A172 (cell line): Measurements from ENCODE around the gene ZAR1L. TPM values are rescaled to one million over a fixed set of nuclear protein-coding genes. Genes with fewer than 3 reads are reported as not detected.
"Not testable (repeated sequence)": the region's sequence is repeated elsewhere in the genome, so short reads cannot be mapped to it uniquely, and the experiment has no call there.

Source experiments
- DNase-seq: peaks from one replicate; pipeline ENCODE4 v3.0.0-alpha.2; 2015; ENCODE audit warnings: low spot score
- total RNA-seq: library from RNA; depleted of rRNA; stranded (reverse); fragments of >200 nt; shearing (Covaris generic); gene quantifications from 2 replicates; pipeline ENCODE4 v1.2.3, GENCODE V29; 2014; rRNA removed

The ZAR1L gene, protein sequence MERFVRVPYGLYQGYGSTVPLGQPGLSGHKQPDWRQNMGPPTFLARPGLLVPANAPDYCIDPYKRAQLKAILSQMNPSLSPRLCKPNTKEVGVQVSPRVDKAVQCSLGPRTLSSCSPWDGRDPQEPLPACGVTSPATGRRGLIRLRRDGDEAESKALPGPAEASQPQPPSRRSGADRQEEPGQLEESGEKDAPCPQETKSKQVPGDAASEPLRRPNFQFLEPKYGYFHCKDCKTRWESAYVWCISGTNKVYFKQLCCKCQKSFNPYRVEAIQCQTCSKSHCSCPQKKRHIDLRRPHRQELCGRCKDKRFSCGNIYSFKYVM
- not detected in 2 replicates for total RNA-seq

DNA sequence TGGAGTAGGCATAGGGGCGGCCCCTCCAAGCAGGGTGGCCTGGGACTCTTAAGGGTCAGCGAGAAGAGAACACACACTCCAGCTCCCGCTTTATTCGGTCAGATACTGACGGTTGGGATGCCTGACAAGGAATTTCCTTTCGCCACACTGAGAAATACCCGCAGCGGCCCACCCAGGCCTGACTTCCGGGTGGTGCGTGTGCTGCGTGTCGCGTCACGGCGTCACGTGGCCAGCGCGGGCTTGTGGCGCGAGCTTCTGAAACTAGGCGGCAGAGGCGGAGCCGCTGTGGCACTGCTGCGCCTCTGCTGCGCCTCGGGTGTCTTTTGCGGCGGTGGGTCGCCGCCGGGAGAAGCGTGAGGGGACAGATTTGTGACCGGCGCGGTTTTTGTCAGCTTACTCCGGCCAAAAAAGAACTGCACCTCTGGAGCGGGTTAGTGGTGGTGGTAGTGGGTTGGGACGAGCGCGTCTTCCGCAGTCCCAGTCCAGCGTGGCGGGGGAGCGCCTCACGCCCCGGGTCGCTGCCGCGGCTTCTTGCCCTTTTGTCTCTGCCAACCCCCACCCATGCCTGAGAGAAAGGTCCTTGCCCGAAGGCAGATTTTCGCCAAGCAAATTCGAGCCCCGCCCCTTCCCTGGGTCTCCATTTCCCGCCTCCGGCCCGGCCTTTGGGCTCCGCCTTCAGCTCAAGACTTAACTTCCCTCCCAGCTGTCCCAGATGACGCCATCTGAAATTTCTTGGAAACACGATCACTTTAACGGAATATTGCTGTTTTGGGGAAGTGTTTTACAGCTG is at the start of gene ZAR1L, which contains the start of gene BRCA2:
Gene ZAR1L, minus strand, starts transcription at position 126 of the 790 bp plus-strand sequence. CDS start 3,438 bp downstream, outside the sequence.
Gene BRCA2, plus strand, starts transcription at position 271 of the 790 bp plus-strand sequence. CDS start 953 bp downstream, outside the sequence.
- DNase-seq: peak; percentile 73

DNA sequence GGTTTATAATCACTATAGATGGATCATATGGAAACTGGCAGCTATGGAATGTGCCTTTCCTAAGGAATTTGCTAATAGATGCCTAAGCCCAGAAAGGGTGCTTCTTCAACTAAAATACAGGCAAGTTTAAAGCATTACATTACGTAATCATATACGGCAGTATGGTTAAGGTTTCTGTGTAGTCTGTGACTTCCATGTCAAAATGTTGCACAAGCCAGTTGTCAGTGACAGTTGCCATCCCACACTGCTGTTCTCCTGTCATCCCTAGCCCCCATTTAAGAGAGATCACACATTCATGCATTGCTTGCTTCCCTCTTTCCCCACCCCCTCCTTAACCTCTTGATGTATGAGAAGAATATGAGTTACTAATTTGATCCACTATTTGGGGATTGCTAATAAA is 47.4 kb upstream of the ZAR1L start:
- DNase-seq: no peak

DNA sequence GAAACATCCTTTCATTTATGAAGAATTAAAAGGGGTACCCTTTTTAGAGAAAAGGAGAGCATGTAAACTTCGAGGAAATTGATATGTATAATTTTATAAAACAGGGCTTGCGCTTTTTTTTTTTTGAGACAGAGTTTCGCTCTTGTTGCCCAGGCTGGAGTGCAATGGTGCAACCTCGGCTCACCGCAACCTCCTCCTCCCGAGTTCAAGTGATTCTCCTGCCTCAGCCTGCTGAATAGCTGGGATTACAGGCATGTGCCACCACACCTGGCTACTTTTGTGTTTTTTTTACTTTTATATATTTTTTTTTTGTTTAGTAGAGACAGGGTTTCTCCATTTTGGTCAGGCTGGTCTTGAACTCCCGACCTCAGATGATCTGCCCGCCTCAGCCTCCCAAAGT is 40.8 kb upstream of the ZAR1L start:
- DNase-seq: not testable (repeated sequence)

DNA sequence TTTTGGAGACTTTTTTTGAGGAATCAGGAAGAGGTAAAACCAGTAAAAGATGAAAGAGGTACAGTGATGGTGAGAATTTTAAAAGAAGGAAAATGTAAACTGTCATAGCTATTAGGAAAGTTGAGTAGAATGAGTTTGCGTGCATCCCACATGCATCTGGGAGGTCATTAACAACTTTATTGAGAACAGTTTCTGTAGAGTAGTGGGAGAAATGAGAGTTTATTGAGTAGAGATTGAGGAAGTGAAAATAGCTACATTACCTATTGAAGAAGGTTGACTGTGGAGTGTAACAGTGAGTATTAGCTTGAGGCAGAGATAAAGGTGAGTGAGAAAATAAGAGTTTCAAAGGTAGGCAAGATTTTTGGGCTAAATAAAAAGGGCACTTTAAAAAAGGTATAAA is 38.9 kb upstream of the ZAR1L start:
- DNase-seq: no peak

DNA sequence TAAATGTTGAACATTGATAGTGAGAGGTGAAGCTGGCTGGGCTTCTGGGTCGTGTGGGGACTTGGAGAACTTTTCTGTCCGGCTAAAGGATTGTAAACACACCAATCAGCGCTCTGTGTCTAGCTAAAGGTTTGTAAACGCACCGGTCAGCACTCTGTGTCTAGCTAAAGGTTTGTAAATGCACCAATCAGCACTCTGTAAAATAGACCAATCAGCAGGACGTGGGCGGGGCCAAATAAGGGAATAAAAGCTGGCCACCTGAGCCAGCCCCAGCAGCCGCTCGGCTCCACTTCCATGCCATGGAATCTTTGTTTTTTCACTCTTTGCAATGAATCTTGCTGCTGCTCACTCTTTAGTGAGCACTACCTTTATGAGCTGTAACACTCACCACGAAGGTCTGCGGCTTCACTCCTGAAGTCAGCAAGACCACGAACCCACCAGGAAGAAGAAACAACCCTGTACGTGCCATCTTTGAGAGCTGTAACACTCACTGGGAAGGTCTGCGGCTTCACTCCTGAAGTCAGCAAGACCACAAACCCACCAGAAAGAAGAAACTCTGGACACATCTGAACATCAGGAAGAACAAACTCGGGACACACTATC is 35.8 kb upstream of the ZAR1L start:
- not testable (repeated sequence) for DNase-seq

DNA sequence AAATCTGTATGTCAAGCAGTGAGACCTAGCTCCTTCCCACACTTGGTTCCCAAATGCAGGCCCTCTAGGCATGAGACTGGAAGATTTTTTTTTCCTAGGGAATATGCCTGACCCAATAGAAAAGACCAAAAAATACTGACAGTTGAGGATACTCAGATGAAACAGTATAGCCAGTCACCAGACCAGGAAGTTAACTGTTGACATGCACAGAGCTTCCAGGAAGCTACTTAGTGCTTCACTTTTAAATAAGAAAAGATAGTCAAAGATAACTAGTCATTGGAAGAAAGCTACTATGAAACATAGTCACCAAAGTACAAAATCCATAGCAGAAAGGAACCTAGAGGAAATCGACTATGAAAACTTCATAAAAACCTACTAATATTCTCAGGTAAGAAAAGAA is 32.5 kb upstream of the ZAR1L start:
- no peak for DNase-seq

DNA sequence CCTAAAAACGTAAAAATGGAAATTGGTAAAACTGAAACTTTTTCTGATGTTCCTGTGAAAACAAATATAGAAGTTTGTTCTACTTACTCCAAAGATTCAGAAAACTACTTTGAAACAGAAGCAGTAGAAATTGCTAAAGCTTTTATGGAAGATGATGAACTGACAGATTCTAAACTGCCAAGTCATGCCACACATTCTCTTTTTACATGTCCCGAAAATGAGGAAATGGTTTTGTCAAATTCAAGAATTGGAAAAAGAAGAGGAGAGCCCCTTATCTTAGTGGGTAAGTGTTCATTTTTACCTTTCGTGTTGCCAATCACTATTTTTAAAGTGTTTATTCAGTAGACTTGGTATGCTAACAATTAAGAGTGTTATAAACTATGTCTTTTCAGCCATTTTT is 25.8 kb upstream of the ZAR1L start:
- no peak for DNase-seq

DNA sequence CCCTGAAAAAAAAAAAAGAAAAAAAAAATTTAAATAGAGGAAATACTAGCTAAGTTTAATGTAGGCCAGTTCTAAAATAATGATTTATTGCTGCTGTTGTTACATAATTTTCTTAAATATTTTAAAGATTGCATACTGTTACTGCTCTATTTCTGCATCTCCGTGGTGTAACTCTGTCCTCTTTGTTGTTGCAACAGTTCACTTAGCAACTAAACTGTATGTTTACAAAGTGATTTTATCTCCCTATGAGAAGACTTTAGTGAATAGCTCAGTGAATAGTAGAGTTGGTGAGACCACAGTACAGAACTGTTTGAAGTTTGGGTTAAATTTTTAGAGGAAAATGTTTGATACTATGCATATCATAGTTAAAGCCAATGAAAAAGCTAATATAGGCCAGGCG is 19.5 kb upstream of the ZAR1L start:
- no peak for DNase-seq

DNA sequence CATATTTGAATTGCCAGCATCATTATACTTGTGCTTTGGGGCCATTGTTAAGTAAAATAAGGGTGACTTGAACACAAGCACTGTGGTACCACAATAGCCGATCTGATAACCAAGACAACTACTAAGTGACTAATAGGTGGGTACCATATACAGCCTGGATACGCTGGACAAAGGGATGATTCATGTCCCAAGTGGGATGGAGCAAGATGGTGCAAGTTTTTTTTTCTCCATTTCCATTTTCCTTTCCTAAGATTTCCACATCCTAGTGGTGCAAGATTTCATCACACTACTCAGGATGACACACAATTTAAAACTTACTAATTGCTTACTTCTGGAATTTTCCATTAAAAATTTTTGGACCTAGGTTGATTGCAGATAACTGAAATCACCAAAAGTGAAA is 15.3 kb upstream of the ZAR1L start:
- DNase-seq: peak; percentile 19

DNA sequence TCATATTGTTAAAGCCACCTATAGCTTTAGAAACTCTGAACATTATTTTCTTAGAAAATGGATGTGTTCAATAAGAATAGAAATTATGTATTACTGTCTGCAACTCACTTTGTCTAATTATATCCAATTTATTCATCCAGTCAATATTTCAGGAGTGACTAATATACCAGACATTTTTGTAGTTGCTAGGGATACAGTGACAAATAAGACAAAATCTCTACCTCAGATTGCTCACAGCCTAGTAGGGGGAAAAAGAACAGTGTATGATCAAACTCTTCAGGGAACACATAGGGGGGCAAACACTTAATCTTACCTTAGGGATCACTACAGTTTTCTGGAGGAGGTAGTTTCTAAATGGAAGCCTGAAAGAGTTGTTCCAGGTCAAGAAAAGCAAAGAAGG is 8.7 kb upstream of the ZAR1L start:
- peak; percentile 13 for DNase-seq

DNA sequence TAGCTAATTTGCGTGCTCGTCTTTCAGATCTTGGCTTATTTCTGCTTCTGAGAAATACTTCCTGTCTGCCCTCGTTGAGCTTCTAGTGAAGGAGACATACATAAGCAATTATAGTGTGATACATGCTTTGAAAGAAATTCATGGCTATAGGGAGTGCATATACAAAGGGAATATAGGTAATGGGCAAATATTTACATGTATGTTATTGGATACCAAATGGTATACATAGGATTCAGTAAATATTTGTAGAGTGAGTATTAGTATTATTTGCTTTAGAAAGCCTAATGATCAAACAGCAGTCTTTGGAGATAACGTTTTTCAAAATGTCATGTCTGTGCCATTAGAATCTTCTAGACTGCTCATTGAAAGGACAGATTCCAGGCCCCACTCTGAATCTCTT is 5.4 kb upstream of the ZAR1L start:
- DNase-seq: no peak

DNA sequence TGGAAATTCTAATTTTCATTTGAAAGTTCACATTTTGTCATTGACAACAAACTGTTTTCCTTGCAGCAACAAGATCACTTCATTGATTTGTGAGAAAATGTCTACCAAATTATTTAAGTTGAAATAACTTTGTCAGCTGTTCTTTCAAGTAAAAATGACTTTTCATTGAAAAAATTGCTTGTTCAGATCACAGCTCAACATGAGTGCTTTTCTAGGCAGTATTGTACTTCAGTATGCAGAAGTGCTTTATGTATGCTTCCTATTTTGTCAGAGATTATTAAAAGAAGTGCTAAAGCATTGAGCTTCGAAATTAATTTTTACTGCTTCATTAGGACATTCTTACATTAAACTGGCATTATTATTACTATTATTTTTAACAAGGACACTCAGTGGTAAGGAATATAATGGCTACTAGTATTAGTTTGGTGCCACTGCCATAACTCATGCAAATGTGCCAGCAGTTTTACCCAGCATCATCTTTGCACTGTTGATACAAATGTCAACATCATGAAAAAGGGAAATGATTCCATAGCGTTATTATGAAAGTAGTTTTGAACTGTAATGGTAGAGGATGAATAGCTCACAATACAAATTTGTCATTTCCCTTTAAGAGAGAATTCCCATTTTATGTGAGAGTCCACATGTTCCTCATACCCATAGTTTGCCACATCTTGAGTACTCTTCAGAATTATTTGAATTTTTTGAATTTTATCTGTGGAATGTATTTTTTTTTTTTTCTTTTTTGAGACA is 2.7 kb upstream of the ZAR1L start:
- DNase-seq: no peak

DNA sequence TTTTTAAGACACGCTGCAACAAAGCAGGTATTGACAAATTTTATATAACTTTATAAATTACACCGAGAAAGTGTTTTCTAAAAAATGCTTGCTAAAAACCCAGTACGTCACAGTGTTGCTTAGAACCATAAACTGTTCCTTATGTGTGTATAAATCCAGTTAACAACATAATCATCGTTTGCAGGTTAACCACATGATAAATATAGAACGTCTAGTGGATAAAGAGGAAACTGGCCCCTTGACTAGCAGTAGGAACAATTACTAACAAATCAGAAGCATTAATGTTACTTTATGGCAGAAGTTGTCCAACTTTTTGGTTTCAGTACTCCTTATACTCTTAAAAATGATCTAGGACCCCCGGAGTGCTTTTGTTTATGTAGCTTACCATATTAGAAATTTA is 1.3 kb upstream of the ZAR1L start:
- no peak for DNase-seq

DNA sequence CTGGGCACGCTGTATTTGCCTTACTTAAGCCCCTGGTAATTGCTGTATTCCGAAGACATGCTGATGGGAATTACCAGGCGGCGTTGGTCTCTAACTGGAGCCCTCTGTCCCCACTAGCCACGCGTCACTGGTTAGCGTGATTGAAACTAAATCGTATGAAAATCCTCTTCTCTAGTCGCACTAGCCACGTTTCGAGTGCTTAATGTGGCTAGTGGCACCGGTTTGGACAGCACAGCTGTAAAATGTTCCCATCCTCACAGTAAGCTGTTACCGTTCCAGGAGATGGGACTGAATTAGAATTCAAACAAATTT is 821 bp upstream of the ZAR1L start:
- DNase-seq: peak; percentile 46

DNA sequence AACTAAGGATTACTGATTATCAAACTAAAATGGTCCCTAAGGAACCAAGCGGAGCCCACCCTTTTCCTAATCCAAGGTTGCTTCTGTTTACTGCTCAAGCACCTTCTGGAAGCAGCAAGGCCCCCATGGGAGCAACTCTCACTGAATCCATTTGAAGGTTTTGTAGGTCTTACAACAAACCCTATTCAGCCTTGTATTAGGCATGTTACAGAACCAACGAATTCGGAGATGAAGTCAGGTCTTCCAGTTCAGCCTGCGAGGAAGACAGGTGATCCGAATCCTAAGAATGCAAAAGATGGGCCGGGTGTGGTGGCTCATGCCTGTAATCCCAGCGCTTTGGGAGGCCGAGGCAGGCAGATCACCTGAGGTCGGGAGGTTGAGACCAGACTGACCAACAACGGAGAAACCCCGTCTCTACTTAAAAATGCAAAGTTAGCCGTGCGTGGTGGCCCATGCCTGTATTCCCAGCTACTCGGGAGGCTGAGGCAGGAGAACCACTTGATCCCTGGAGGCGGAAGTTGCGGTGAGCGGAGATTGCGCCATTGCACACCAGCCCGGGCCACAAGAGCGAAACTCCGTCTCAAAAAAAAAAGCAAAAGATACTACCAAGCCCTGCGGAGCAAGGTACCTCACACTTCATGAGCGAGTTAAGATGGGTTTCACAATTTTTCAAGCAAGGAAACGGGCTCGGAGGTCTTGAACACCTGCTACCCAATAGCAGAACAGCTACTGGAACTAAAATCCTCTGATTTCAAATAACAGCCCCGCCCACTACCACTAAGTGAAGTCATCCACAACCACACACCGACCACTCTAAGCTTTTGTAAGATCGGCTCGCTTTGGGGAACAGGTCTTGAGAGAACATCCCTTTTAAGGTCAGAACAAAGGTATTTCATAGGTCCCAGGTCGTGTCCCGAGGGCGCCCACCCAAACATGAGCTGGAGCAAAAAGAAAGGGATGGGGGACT is 609 bp downstream of the ZAR1L start:
- peak; percentile 57 for DNase-seq

DNA sequence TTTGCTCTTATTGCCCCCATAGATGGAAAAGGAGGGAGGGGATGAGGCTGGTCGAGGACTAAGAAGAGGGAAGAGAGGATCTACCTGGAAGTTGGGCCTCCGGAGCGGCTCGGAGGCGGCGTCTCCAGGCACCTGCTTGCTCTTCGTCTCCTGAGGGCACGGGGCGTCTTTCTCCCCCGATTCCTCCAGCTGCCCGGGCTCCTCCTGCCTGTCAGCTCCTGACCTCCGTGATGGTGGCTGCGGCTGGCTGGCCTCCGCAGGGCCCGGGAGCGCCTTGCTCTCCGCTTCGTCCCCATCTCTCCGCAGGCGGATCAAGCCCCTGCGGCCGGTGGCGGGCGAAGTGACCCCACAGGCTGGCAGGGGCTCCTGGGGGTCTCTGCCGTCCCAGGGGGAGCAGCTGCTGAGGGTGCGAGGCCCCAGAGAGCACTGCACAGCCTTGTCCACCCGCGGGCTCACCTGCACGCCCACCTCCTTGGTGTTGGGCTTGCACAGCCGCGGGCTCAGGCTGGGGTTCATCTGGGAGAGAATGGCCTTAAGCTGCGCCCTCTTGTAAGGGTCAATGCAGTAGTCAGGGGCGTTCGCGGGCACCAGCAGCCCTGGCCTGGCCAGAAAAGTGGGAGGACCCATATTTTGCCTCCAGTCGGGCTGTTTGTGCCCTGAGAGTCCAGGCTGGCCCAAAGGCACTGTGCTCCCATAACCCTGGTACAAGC is 3.8 kb downstream of the ZAR1L start:
- DNase-seq: no peak

DNA sequence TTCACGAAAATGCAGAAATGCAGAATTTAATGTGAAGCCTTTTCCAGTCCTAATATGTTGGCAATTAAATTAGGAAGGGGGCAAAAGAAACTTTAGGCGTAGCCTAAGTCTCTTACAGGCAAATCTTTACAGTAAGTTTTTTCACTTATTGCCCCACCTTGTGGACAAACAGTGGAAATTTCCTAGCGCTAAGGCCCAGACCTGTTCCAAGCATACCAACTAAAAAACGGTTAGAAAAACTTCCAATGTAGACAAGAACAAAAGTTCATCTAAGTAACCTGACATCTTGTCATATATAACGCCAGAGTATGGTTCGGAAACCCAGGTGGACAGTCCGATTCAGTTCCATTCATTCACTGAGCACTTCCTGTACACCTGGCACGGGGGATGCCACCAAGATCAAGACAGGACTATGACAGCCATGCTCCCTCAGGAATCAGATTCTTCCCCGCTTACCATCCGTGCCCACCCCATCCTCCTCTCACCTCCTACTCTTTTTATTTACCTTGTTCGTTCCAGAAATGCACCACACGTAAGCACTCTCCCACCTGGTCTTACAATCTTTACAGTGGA is 4.9 kb downstream of the ZAR1L start:
- DNase-seq: peak; percentile 44

DNA sequence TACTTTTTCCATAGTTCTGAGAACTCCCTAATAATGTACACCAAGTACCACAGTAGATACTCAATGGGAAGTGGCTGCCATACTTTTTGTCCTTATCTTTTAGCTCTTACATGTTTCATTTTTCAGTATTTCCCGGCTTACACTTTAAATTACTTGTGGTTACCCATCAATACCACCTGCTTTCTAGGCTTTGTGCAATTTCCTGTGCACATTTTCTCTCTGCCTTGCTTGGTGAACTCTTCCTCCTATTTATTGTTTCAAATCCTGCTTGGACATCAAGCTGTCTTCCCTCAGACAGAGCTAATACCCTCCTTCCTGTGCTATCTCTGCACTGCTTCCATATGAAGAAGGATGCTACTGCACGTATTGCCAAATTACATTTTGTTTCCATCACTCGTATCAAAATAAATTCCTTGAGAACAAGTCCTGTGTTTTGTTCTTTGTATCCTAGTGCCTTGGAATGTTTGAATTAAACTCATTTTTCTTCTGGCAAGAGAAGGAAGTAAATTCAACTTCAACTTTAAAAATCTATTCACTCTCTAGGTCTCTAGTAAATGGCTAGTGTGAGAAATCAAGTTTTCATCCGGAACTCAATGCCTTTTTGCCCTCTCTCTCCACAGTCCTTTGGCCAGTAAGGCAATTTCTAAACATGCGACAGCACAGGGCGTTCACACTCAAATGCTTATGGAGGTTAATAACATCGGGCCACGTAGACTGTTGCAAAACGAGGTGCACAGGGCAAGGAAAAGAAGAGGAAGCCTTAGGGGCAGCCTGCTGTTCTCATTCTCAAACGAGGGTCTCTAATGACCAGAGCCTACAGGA is 5.6 kb downstream of the ZAR1L start:
- DNase-seq: no peak

DNA sequence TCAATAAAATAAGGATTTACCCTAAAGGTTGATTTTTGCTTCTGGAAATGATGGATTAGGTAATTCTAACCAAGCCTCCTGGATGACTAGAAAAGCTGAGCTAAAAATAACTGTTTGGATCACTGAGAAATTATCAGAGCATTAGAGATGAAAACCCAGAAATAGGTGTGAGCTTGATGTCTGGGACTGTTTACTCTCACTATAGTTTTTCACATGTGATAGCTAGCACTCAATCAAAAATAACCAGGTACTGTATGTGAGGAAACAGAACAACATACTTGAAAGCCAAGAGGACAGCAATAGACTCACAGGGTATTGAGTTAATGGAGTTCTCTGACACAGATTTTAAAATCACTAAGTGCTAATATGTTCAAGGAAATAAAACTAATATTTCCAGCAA is 9.5 kb downstream of the ZAR1L start:
- no peak for DNase-seq
